Activated CD8-positive, alpha-beta T cell treated with anti-CD3 and anti-CD28 coated beads for 36 hours (primary cell): ENCODE data around the gene RFTN1. TPM values are rescaled to one million over a fixed set of nuclear protein-coding genes. Genes with fewer than 3 reads are reported as not detected.

Experiments used
- ATAC-seq: fragments of 200-7000 bp; cut with Tn5 transposase; one replicate; pipeline ENCODE4 v1.10.0; 2021; ENCODE audit warnings: mild to moderate bottlenecking, moderate library complexity
- CTCF ChIA-PET: fragments of 350-600 bp; sonication (Branson Sonifier 250); formaldehyde crosslinking; loops from one replicate; lab custom pipeline; 2021; ENCODE audit warnings: antibody characterized with exemption; lab: Charles Lee
- POLR2A ChIA-PET: fragments of 350-600 bp; sonication (Branson Sonifier 250); formaldehyde crosslinking; loops from one replicate; lab custom pipeline; 2021; ENCODE audit warnings: antibody characterized with exemption; lab: Charles Lee
- DNase-seq: peaks from one replicate; pipeline ENCODE4 v3.0.0-alpha.2; 2020
- H3K27ac Mint-ChIP-seq: one replicate; pipeline ENCODE4 v1.8.0; 2021; ENCODE audit warnings: mild to moderate bottlenecking, mixed read lengths
- H3K27me3 Mint-ChIP-seq: one replicate; pipeline ENCODE4 v1.8.0; 2021; ENCODE audit warnings: mixed read lengths
- H3K36me3 Mint-ChIP-seq: one replicate; pipeline ENCODE4 v1.8.0; 2021; ENCODE audit warnings: low read depth, mixed read lengths
- H3K4me1 Mint-ChIP-seq: one replicate; pipeline ENCODE4 v1.8.0; 2021; ENCODE audit warnings: low read depth, mixed read lengths
- H3K4me3 Mint-ChIP-seq: one replicate; pipeline ENCODE4 v1.8.0; 2021; ENCODE audit warnings: mild to moderate bottlenecking, moderate library complexity, mixed read lengths
- H3K9me3 Mint-ChIP-seq: one replicate; pipeline ENCODE4 v1.8.0; 2021; ENCODE audit warnings: mixed read lengths
- CTCF ChIP-seq: fragments of 200-600 bp; IDR thresholded peaks from one replicate; pipeline ENCODE4 v1.8.0; 2022; ENCODE audit warnings: antibody characterized with exemption, mild to moderate bottlenecking
- intact Hi-C: fragments of 100-400 bp; cut with micrococcal nuclease; formaldehyde crosslinking; loops from one replicate; pipeline ENCODE4 v1.10.0; 2022
- total RNA-seq, 2 experiments: library from RNA; stranded (reverse); gene quantifications; one replicate each; pipeline ENCODE4 v1.2.3, GENCODE V29; 2021

RFTN1 gene
- total RNA-seq, 2 experiments from 2014 or later = 113 to 125 TPM

GRCh38 chr3:16300307-16300706 is 213.2 kb downstream of the RFTN1 start:
- peaks cover 85% of the 10 kb centered on the region for H3K36me3 Mint-ChIP-seq
- no peak for DNase-seq
- H3K4me1 Mint-ChIP-seq = peaks cover 94% of the 10 kb centered on the region
- H3K4me3 Mint-ChIP-seq = peak overlapping the region; percentile 73
- intact Hi-C loops = no loop called here
- H3K27me3 Mint-ChIP-seq = no peaks in the 10 kb centered on the region
- ChIA-PET POLR2A (interaction anchor here (0.7 to 6.8 kb wide), 8 partner anchors 8 to 212 kb away, joined by 3 to 86 read pairs (median 7); partner anchors contain the start of genes DPH3, OXNAD1 and RFTN1), CTCF (interaction anchor here (0.8 to 9.9 kb wide), 4 partner anchors 8 to 33 kb away, joined by 3 to 120 read pairs (median 8); no protein-coding TSS in a partner anchor)
- peak overlapping the region; percentile 95 for H3K27ac Mint-ChIP-seq
- no peak for TF ChIP-seq CTCF
- peaks cover 3% of the 10 kb centered on the region for H3K9me3 Mint-ChIP-seq
- no peak for ATAC-seq

- peak overlapping the region; percentile 73 for H3K4me3 Mint-ChIP-seq
- H3K9me3 Mint-ChIP-seq = peaks cover 3% of the 10 kb centered on the region
- H3K27me3 Mint-ChIP-seq = no peaks in the 10 kb centered on the region
- ChIA-PET CTCF (interaction anchor here (9.9 kb wide), 1 partner anchor 8 kb away, joined by 120 read pairs; no protein-coding TSS in a partner anchor), POLR2A (interaction anchor here (1.5 to 6.8 kb wide), 4 partner anchors 8 to 35 kb away, joined by 4 to 86 read pairs (median 36); partner anchors contain the start of genes DPH3 and OXNAD1)
- peaks cover 92% of the 10 kb centered on the region for H3K4me1 Mint-ChIP-seq
- DNase-seq (no peak), ATAC-seq (no peak)
- intact Hi-C loops = no loop called here
- H3K27ac Mint-ChIP-seq = peak overlapping the region; percentile 95
- TF ChIP-seq CTCF = no peak
- H3K36me3 Mint-ChIP-seq = peaks cover 82% of the 10 kb centered on the region
Observed at GRCh38 chr3:16299746-16300145, 213.8 kb downstream of the RFTN1 start.

DNA sequence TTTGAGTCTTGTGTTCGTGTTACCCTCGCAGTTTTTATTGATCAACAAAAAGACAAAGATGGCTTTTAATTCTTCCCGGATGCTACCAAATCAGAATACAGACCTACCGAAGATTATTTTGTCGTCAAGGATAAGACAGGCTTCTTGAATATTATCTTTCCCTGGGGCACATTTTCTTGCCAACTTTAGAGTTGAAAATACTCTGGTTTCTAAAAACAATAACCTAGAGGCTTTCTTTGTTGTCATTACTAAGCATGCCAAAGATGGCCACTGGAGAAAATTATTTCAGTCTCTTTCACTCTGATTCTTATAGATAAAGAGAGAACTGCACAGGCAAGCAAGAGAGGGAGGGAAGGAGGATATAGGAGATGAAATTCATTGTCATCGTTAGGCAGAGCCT is 214.6 kb downstream of the RFTN1 start:
- H3K27me3 Mint-ChIP-seq = no peaks in the 10 kb centered on the region
- H3K36me3 Mint-ChIP-seq = peaks cover 80% of the 10 kb centered on the region
- CTCF ChIA-PET = interaction anchor here (0.8 kb wide), 1 partner anchor 11 kb away, joined by 3 read pairs; no protein-coding TSS in a partner anchor
- DNase-seq (no peak), ATAC-seq (no peak)
- peaks cover 4% of the 10 kb centered on the region for H3K9me3 Mint-ChIP-seq
- POLR2A ChIA-PET = interaction anchor here (0.6 kb wide), 1 partner anchor 228 kb away, joined by 4 read pairs; no protein-coding TSS in a partner anchor
- peak overlapping the region; percentile 95 for H3K27ac Mint-ChIP-seq
- TF ChIP-seq CTCF = no peak
- H3K4me3 Mint-ChIP-seq = peak overlapping the region; percentile 40
- peaks cover 90% of the 10 kb centered on the region for H3K4me1 Mint-ChIP-seq
- intact Hi-C loops = no loop called here

DNA sequence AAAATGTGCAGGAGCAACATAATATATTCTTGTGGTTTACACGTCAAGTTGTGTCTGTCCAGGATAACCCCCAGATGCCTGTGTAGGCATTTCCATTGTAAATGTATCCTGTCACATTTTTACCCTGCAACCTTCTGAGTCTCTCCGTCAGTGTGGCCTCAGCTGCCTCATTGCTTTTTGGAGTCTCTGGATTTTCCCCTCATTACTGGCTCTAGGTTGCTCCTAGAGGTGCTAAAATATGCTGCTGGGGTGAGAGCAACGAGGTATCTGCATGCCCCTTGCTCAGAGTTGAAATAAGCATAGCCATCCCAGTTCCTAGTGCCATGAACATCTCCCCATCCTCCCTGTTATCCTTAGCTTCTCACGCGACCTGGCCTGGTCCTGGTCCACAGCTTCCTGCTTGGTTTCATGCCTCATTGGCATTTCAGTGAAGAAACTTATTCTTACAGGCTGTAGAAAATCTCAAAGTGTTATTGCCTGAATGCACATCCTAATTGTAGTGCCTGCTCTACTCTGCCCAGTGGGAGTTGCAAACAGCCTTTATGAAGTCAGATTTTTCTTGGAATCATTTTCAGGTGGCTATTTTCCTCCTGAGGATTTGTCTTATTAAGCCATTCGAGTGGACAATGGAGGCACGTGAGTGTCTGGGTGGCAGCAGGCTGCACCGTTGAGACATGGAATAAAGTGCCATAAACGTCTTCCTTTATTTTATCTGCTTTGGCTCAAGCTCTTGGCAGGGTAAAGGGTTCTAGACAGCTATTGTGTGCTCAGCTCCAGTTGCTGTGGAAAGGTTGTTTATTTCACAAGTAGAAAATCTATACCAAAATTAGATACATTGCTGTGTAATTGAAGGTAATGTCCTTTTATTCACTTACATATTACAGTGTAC is 215.3 kb downstream of the RFTN1 start:
- Mint-ChIP-seq H3K4me3 (peak overlapping the region; percentile 40), H3K4me1 (peaks cover 92% of the 10 kb centered on the region), H3K36me3 (peaks cover 82% of the 10 kb centered on the region), H3K27ac (peak overlapping the region; percentile 95), H3K27me3 (no peaks in the 10 kb centered on the region), H3K9me3 (peaks cover 10% of the 10 kb centered on the region)
- TF ChIP-seq CTCF = no peak
- DNase-seq (no peak), ATAC-seq (peak; percentile 16)
- ChIA-PET CTCF (interaction anchor here (0.8 to 1.2 kb wide), 2 partner anchors 10 to 21 kb away, joined by 3 read pairs; no protein-coding TSS in a partner anchor), POLR2A (interaction anchor here (0.6 kb wide), 1 partner anchor 228 kb away, joined by 4 read pairs; no protein-coding TSS in a partner anchor)
- intact Hi-C loops = no loop called here
